HUES6 (cell line): ENCODE results near the gene PALLD.

ENCODE experiments used
- H3K27ac ChIP-seq: 2 replicates; pipeline ENCODE4 v1.7.0; 2013; ENCODE audit warnings: low read depth, mild to moderate bottlenecking, low read length, inconsistent platforms
- H3K27me3 ChIP-seq: 2 replicates; pipeline ENCODE4 v1.6.1; 2013; ENCODE audit warnings: low read length; ENCODE audit not compliant: control insufficient read depth, insufficient read depth
- H3K36me3 ChIP-seq: 2 replicates; pipeline ENCODE4 v1.6.1; 2013; ENCODE audit warnings: low read length; ENCODE audit not compliant: control insufficient read depth, insufficient read depth
- H3K4me1 ChIP-seq: 2 replicates; pipeline ENCODE4 v1.6.1; 2013; ENCODE audit warnings: low read length; ENCODE audit not compliant: control insufficient read depth, insufficient read depth
- H3K4me3 ChIP-seq: 2 replicates; pipeline ENCODE4 v1.5.1; 2013; ENCODE audit warnings: low read depth, low read length
- H3K9ac ChIP-seq: one replicate; pipeline ENCODE4 v1.6.1; 2013; ENCODE audit warnings: mild to moderate bottlenecking, low read length
- H3K9me3 ChIP-seq: 2 replicates; pipeline ENCODE4 v1.6.1; 2013; ENCODE audit warnings: low read depth, low read length; ENCODE audit not compliant: control insufficient read depth, insufficient read depth

The PALLD gene

DNA sequence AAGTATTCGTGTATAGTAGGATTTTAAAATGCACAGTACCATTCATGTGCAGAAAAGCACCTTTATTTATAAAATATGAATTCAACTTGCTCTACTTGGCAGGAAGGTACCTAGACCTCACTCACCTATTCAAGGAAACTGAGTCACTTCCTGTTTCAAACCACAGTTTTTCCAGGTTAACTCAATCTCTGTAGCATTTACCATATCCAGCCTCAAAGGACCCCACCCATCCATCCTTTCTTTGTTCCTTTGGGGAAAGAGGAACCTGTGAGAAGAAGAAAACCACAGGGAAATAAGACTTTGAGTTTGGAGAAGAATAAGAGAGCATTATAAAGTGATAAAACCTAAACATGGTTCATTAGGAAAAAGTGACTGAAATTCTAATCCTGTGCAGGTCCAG lies 262.5 kb downstream of the PALLD start:
- Histone ChIP-seq H3K4me1 (no peaks in the 10 kb centered on the region), H3K36me3 (no peaks in the 10 kb centered on the region), H3K27me3 (no peaks in the 10 kb centered on the region), H3K4me3 (no peak overlapping the region), H3K27ac (no peak overlapping the region), H3K9ac (no peak overlapping the region), H3K9me3 (no peaks in the 10 kb centered on the region)

DNA sequence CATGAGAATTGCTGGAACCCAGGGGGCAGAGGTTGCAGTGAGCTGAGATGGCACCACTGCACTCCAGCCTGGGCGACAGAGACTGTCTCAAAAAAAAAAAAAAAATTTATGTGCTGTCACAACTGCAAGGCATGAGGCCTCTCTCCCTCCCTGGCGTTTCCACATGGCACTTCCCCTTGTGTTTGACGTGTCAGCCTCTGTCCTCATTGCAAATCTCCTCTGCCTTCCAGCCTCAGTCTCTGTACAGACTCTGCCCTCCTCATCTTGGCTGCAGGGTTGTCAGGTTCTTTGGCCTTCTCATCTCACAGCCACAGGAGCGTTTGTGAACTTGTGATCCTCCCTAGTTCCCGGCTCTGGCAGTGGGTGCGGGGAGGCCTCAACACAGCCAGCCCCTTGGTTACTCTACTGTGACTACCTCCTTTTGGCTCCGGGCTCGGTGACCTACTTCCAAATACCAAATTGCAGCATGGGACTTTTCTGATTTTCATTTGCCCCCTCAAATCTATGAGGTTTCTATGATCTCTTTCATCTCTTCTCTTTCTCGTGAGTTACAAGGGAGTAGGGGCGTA lies 263.2 kb downstream of the PALLD start:
- Histone ChIP-seq H3K36me3 (no peaks in the 10 kb centered on the region), H3K4me1 (no peaks in the 10 kb centered on the region), H3K4me3 (no peak overlapping the region), H3K27ac (no peak overlapping the region), H3K9me3 (no peaks in the 10 kb centered on the region), H3K27me3 (no peaks in the 10 kb centered on the region), H3K9ac (no peak overlapping the region)

DNA sequence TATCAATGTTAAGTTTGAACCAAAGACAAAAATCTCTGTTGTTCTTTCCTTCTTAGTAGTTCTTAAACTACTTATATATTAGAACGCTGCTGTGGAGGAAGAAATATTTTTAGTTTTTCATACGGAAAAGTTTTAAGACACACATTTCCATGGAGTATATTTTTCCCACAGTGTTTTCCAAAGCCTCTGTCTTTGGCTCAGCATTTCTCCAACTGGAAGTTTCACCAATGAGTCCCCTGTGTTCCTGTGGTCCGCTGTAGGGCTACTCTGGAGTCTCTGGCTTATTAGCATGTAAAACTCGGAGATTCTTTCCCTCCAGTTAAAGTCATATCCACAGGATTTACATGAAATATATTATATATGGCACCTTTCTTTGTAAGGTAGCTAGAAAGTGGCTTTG lies 264.2 kb downstream of the PALLD start:
- no peaks in the 10 kb centered on the region for H3K9me3 ChIP-seq
- no peaks in the 10 kb centered on the region for H3K27me3 ChIP-seq
- H3K27ac ChIP-seq, result no peak overlapping the region
- no peaks in the 10 kb centered on the region for H3K36me3 ChIP-seq
- H3K4me1 ChIP-seq, result no peaks in the 10 kb centered on the region
- H3K9ac ChIP-seq, result no peak overlapping the region
- no peak overlapping the region for H3K4me3 ChIP-seq

DNA sequence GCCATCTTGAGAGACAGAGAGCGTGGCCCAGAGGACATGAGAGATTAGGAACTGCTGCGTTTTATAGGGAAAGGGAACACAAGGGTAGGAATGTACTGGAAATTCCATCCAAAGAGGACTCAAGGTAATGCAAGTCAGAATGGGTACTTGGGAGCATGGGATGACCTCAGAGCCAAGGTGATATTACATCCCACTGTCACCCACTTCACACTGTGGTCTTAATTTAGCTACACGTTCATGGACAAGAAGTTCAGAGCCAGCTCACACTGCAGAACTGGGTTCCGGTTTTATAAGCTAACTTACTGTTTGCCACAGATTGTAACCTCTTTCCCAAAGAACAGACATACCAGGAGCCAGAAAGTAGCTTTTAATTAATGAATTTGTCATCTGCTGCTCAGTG lies 268.5 kb downstream of the PALLD start:
- H3K27ac ChIP-seq, result no peak overlapping the region

DNA sequence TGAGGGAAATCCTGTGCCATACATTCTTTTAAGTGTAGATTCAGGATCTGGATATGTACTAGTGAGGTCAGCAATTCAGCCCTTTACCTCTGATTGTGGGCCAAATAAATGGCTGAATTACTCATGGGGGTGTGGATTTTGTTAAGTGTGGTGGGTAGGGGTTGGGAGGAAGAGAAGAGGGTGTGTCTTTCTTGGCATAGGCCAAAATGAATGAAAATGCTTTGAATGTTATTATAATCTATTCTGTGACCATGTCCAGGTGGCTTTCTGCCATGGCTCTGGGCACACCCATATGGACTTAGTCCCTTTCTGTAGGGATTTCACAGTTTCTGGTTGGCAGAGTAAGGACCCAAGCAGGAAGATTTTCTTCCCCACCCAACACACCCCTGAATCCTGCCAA lies 268.9 kb downstream of the PALLD start:
- H3K4me3 ChIP-seq, result no peak overlapping the region
- H3K9ac ChIP-seq, result no peak overlapping the region
- no peaks in the 10 kb centered on the region for H3K27me3 ChIP-seq
- no peaks in the 10 kb centered on the region for H3K36me3 ChIP-seq
- H3K9me3 ChIP-seq, result no peaks in the 10 kb centered on the region
- no peaks in the 10 kb centered on the region for H3K4me1 ChIP-seq
- no peak overlapping the region for H3K27ac ChIP-seq

More for the DNA sequence above, 268.5 kb downstream of the PALLD start:
- Histone ChIP-seq H3K36me3 (no peaks in the 10 kb centered on the region), H3K9ac (no peak overlapping the region), H3K4me3 (no peak overlapping the region), H3K4me1 (no peaks in the 10 kb centered on the region), H3K9me3 (no peaks in the 10 kb centered on the region), H3K27me3 (no peaks in the 10 kb centered on the region)

DNA sequence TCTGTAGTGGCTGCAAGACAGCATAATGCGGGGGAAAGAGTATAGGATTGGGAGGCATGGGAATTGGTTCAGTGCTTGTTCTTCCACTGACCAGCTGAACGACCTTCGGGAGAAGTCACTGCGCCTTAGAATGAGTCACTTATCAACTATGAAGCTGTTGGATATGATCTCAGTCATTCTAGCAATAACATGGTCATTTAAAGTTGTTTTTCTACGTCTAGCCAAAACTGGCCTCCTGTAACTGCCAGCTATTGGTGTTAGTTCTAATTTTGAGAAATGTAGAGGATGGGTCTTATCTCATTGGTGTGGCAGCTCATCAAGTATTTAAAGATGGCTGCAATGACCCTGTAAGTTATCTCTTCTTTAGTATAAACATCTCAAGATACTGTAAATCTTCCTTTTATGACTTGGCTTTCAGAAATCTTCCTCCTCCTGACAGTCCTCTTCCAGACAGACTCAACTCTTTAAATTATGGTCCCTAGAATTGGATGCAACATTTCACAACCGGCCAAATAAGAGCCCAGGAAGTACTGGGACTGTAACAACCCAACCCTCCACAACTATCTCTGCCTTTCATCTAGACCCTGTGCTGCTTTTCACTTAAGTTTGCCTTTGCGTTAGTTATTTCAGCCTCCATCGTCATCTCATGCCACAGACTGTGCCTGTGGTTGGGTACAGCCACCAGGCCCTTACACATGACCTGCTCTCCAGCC lies 269.9 kb downstream of the PALLD start:
- H3K9me3 ChIP-seq, result no peaks in the 10 kb centered on the region
- H3K27me3 ChIP-seq, result no peaks in the 10 kb centered on the region
- no peak overlapping the region for H3K27ac ChIP-seq
- H3K4me1 ChIP-seq, result no peaks in the 10 kb centered on the region
- H3K4me3 ChIP-seq, result no peak overlapping the region
- H3K36me3 ChIP-seq, result no peaks in the 10 kb centered on the region
- no peak overlapping the region for H3K9ac ChIP-seq

DNA sequence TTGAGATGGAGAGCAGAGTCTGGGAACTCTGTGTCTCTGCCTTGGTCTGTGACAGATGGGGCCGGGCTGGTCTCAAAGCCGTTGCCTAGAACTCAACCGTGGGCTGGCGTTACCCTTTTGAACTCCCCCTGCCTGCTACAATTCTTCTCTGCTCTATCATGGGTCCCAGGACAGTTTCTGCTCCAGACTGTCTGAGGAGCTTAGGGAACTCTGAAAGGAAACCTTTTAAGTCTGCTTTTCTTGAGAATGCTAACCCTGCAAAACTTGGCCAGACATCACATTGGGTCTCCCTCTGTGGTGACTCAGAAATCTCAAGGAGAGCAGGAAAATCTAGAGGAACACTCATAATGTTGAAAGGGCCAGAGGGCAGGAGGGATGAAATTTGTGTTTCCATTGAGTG lies 272.6 kb downstream of the PALLD start:
- no peak overlapping the region for H3K27ac ChIP-seq
- H3K4me3 ChIP-seq, result no peak overlapping the region
- no peaks in the 10 kb centered on the region for H3K9me3 ChIP-seq
- no peak overlapping the region for H3K9ac ChIP-seq
- no peaks in the 10 kb centered on the region for H3K27me3 ChIP-seq
- H3K36me3 ChIP-seq, result no peaks in the 10 kb centered on the region
- no peaks in the 10 kb centered on the region for H3K4me1 ChIP-seq

DNA sequence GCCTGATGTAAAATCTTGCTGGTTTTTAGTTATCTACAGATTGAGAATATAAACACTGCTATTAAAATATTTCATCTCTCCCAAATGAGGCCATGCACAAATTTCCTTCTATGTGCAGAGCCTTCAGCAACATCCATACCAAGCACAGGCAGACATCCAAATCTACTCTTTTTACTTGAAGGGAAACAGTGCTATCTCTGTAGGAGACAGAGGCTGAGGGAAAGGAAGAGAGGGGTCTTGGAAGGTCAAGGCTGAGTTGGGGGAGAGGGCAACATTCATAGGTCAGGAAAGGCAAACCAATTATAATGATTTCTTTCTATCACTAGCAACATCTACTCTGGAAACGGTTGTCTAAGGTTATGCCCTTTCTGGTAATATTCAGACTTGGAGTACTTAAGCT lies 273.0 kb downstream of the PALLD start:
- H3K27ac ChIP-seq, result no peak overlapping the region
- no peaks in the 10 kb centered on the region for H3K36me3 ChIP-seq
- H3K9me3 ChIP-seq, result no peaks in the 10 kb centered on the region
- no peak overlapping the region for H3K4me3 ChIP-seq
- no peaks in the 10 kb centered on the region for H3K27me3 ChIP-seq
- H3K9ac ChIP-seq, result no peak overlapping the region
- H3K4me1 ChIP-seq, result no peaks in the 10 kb centered on the region

DNA sequence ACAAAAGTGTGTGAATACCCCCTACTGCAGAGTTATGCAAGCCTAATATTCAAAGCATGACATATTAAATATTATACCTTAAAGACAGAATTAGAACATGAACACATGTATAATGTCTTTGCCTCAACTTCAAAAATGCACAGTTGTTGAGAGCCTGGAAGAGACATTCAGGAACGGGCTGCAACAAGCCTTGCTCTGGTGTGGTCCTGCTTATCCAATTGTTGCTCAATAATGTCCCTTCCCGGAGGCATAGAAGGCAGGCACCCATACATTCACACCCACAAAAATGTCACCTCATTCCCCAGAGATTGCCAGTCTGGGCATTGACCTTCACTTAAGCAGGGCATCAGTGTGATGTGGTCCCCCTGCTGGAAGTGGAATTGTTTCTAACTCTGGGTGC lies 274.4 kb downstream of the PALLD start:
- Histone ChIP-seq H3K9me3 (peaks cover 6% of the 10 kb centered on the region; the same call in 1 of the 2 replicates), H3K4me3 (no peak overlapping the region), H3K27me3 (no peaks in the 10 kb centered on the region), H3K27ac (no peak overlapping the region), H3K36me3 (no peaks in the 10 kb centered on the region), H3K4me1 (no peaks in the 10 kb centered on the region), H3K9ac (no peak overlapping the region)

DNA sequence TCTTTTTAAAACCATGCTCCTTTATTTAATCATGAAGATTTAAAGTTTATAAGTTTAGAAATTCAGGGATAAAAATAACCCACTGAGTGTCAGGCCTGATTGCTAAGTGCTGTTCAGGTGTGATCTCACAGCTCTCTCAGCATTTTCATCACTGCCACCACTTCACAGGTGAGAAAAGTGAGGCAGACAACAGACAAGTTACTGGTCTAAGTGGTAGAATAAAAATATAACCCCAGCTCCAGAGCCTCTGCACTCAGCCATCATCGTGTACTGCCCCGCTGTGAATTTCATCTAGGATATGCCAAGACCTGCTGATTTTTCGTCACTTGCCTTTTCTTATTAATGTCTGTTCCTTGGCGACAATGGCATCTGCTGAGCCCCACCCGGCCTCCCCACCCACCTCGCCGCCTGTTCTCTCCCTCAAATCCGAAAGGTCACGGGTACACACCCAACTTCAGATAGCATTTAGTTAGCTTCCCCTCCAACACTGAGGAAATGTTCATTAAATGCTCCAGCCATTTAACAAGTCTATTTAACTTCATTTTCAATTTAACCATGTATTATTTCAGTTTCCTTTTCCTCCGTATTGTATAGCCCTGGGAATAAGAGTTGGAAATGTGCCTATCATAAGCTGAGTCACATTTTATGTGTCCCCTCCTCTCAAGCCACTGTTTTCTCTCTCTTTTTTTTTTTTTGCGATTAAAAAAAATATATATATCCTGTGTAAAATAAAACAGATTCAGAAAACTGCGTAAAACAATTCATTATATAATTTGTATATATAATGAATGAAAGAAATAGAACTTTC lies 276.7 kb downstream of the PALLD start:
- H3K9ac ChIP-seq, result no peak overlapping the region

DNA sequence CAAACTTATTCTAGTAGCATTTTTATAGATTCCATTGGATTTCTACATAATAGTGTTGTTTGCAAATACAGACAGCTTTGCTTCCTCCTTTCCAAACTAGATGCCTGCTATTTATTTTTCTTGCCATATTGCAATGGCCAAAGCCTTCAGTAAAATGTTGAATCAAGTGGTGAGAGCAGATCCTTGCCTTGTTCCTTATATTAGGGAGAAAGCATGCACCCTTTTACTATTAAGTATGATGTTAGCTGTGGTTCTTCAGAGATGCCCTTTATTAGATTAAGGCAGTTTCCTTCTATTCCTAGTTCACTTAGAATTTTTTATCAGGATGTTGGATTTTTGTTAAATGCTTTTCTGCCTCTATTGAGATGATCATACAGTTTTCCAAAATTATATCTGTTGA lies 279.5 kb downstream of the PALLD start:
- Histone ChIP-seq H3K4me1 (no peaks in the 10 kb centered on the region), H3K9ac (no peak overlapping the region), H3K27ac (no peak overlapping the region), H3K4me3 (no peak overlapping the region), H3K9me3 (peaks cover 16% of the 10 kb centered on the region), H3K27me3 (no peaks in the 10 kb centered on the region), H3K36me3 (no peaks in the 10 kb centered on the region)

More for the DNA sequence above, 276.7 kb downstream of the PALLD start:
- no peaks in the 10 kb centered on the region for H3K36me3 ChIP-seq
- no peaks in the 10 kb centered on the region for H3K4me1 ChIP-seq
- no peaks in the 10 kb centered on the region for H3K27me3 ChIP-seq
- no peak overlapping the region for H3K27ac ChIP-seq
- H3K4me3 ChIP-seq, result no peak overlapping the region
- peaks cover 16% of the 10 kb centered on the region for H3K9me3 ChIP-seq
